HG03558 (cell line): ENCODE data around the gene ISG20L2.

Experiments
- ATAC-seq: cut with Tn5 transposase; IDR thresholded peaks from one replicate; pipeline ENCODE4 v1.9.1; 2021; ENCODE audit warnings: moderate number of reproducible peaks; ENCODE audit not compliant: unreplicated experiment; ENCODE audit errors: extremely low read depth

ISG20L2 gene

GRCh38 chr1:156675210-156676113 is 53.1 kb downstream of the ISG20L2 start:
- ATAC-seq: no peak

GRCh38 chr1:156673387-156674121 is 55.0 kb downstream of the ISG20L2 start:
- ATAC-seq: no peak
